GM23338 (cell line): Measurements from ENCODE around the gene COPS6. TPM values are rescaled to one million over a fixed set of nuclear protein-coding genes. Genes with fewer than 3 reads are reported as not detected.

Experiments used
- ATAC-seq: fragments of 200-7000 bp; cut with Tn5 transposase; 3 replicates; pipeline ENCODE4 v1.9.1; 2020
- DNase-seq: peaks from one replicate; pipeline ENCODE4 v3.0.0-alpha.2; 2015; ENCODE audit warnings: low spot score
- H2AFZ ChIP-seq: fragments of 200-600 bp; sonication (generic); 2 replicates; pipeline ENCODE4 v1.8.0; 2016; ENCODE audit warnings: antibody characterized with exemption, mild to moderate bottlenecking, moderate library complexity
- H3F3A ChIP-seq: fragments of 200-600 bp; sonication (generic); replicated peaks from 2 replicates; pipeline ENCODE4 v1.8.0; 2017; ENCODE audit warnings: antibody characterized with exemption, mixed run types, low read depth
- H3K27ac ChIP-seq: fragments of 200-600 bp; sonication (generic); 2 replicates; pipeline ENCODE4 v1.6.1; 2016; ENCODE audit warnings: low read depth
- H3K27me3 ChIP-seq: fragments of 200-600 bp; sonication (generic); 2 replicates; pipeline ENCODE4 v1.8.0; 2016; ENCODE audit warnings: mild to moderate bottlenecking, mixed run types, moderate library complexity; ENCODE audit not compliant: insufficient read depth
- H3K36me3 ChIP-seq: fragments of 200-600 bp; sonication (generic); 2 replicates; pipeline ENCODE4 v1.8.0; 2016; ENCODE audit warnings: mild to moderate bottlenecking; ENCODE audit not compliant: insufficient read depth
- H3K4me1 ChIP-seq: fragments of 200-600 bp; sonication (generic); 2 replicates; pipeline ENCODE4 v1.8.0; 2016; ENCODE audit warnings: mild to moderate bottlenecking, moderate library complexity; ENCODE audit not compliant: insufficient read depth
- H3K4me2 ChIP-seq: fragments of 200-600 bp; sonication (generic); 2 replicates; pipeline ENCODE4 v1.7.1; 2017; ENCODE audit warnings: mixed run types
- H3K4me3 ChIP-seq: fragments of 200-600 bp; sonication (generic); 2 replicates; pipeline ENCODE4 v1.6.1; 2016; ENCODE audit warnings: mixed run types
- H3K79me2 ChIP-seq: fragments of 200-600 bp; sonication (generic); replicated peaks from 2 replicates; pipeline ENCODE4 v1.8.0; 2017; ENCODE audit warnings: mild to moderate bottlenecking; ENCODE audit not compliant: insufficient read depth
- H3K9me2 ChIP-seq: fragments of 200-600 bp; sonication (generic); 2 replicates; pipeline ENCODE4 v1.8.0; 2017; ENCODE audit not compliant: insufficient read depth
- H4K20me1 ChIP-seq: fragments of 200-600 bp; sonication (generic); replicated peaks from 2 replicates; pipeline ENCODE4 v1.8.0; 2017; ENCODE audit warnings: mild to moderate bottlenecking; ENCODE audit not compliant: insufficient read depth
- H3K27ac Mint-ChIP-seq: 2 replicates; pipeline ENCODE4 v1.8.0; 2020; ENCODE audit warnings: inconsistent platforms, mild to moderate bottlenecking, moderate library complexity, mixed read lengths
- H3K27me3 Mint-ChIP-seq: 3 replicates; pipeline ENCODE4 v1.8.0; 2022; ENCODE audit warnings: low read depth, mild to moderate bottlenecking, moderate library complexity, mixed read lengths, inconsistent platforms; ENCODE audit not compliant: insufficient read depth, poor library complexity
- H3K36me3 Mint-ChIP-seq: 3 replicates; pipeline ENCODE4 v1.8.0; 2021; ENCODE audit warnings: low read depth, mild to moderate bottlenecking, inconsistent platforms, moderate library complexity, mixed read lengths
- H3K4me1 Mint-ChIP-seq: 3 replicates; pipeline ENCODE4 v1.8.0; 2020; ENCODE audit warnings: mild to moderate bottlenecking, inconsistent platforms, mixed read lengths
- H3K4me3 Mint-ChIP-seq: 3 replicates; pipeline ENCODE4 v1.8.0; 2021; ENCODE audit warnings: moderate library complexity, mild to moderate bottlenecking, inconsistent platforms, mixed read lengths
- H3K9me3 Mint-ChIP-seq: 3 replicates; pipeline ENCODE4 v1.8.0; 2020; ENCODE audit warnings: moderate library complexity, mild to moderate bottlenecking, inconsistent platforms, mixed read lengths
- CREB1 ChIP-seq: fragments of 250-450 bp; sonication (Bioruptor Pico); IDR thresholded peaks from 2 replicates; pipeline ENCODE4 v1.5.0; 2020; ENCODE audit warnings: low read depth, mild to moderate bottlenecking, moderate library complexity
- CTCF ChIP-seq, 2 experiments: fragments of 200-600 bp in 1 of 2; sonication (generic) in 1 of 2; conservative IDR thresholded peaks; 2 replicates each; pipeline versions ENCODE4 v1.5.1 to v1.6.1; 2016 to 2017; ENCODE audit warnings: antibody characterized with exemption in 2 of 2, low read depth in 2 of 2, mild to moderate bottlenecking in 2 of 2, moderate library complexity in 1 of 2
- ETS1 ChIP-seq: IDR thresholded peaks from 2 replicates; pipeline ENCODE4 v1.6.1; 2016; ENCODE audit warnings: antibody characterized with exemption
- EZH2 ChIP-seq: fragments of 200-600 bp; sonication (generic); IDR thresholded peaks from one replicate; pipeline ENCODE4 v1.8.0; 2017; ENCODE audit warnings: antibody characterized with exemption, mild to moderate bottlenecking, low read depth; ENCODE audit not compliant: unreplicated experiment
- EZH2phosphoT487 ChIP-seq: fragments of 200-600 bp; sonication (generic); IDR thresholded peaks from one replicate; pipeline ENCODE4 v1.8.1; 2018; ENCODE audit warnings: antibody characterized with exemption; ENCODE audit not compliant: unreplicated experiment
- JUNB ChIP-seq: IDR thresholded peaks from one replicate; pipeline ENCODE4 v1.6.1; 2016; ENCODE audit warnings: antibody characterized with exemption; ENCODE audit not compliant: unreplicated experiment
- NANOG ChIP-seq: IDR thresholded peaks from 2 replicates; pipeline ENCODE4 v1.6.1; 2016; ENCODE audit warnings: antibody characterized with exemption, borderline replicate concordance
- POLR2AphosphoS5 ChIP-seq: IDR thresholded peaks from 2 replicates; pipeline ENCODE4 v1.6.1; 2016; ENCODE audit warnings: antibody characterized with exemption, low read depth
- REST ChIP-seq: IDR thresholded peaks from one replicate; pipeline ENCODE4 v1.6.1; 2018; ENCODE audit warnings: antibody characterized with exemption; ENCODE audit not compliant: unreplicated experiment
- STAT1 ChIP-seq: IDR thresholded peaks from one replicate; pipeline ENCODE4 v1.6.1; 2016; ENCODE audit warnings: antibody characterized with exemption; ENCODE audit not compliant: unreplicated experiment
- ZNF114 ChIP-seq: fragments of 250-450 bp; sonication (Bioruptor Pico); IDR thresholded peaks from 2 replicates; pipeline ENCODE4 v1.5.0; 2020; ENCODE audit warnings: mild to moderate bottlenecking, moderate library complexity
- ZNF331 ChIP-seq: fragments of 250-450 bp; sonication (Bioruptor Pico); IDR thresholded peaks from 2 replicates; pipeline ENCODE4 v1.5.0; 2020; ENCODE audit warnings: low read depth, mild to moderate bottlenecking, moderate library complexity
- ZNF462 ChIP-seq: fragments of 250-450 bp; sonication (Bioruptor Pico); IDR thresholded peaks from 2 replicates; pipeline ENCODE4 v1.5.0; 2020; ENCODE audit warnings: mild to moderate bottlenecking, moderate library complexity
- polyA plus RNA-seq: library from polyadenylated mRNA; unstranded; fragments of >200 nt; fragmentation: Nextera tagmentation; extraction: Ambion mirVana; gene quantifications from 2 replicates; pipeline ENCODE4 v1.2.1, GENCODE V29; 2016
- total RNA-seq: library from RNA; depleted of rRNA; stranded (reverse); fragments of >200 nt; shearing (Covaris generic); gene quantifications from 2 replicates; pipeline ENCODE4 v1.2.3, GENCODE V29; 2014

COPS6 gene
- total and polyA plus RNA-seq, 2 experiments from 2014 or later = 89.8 to 198 TPM

GRCh38 chr7:100074841-100075240, 13.9 kb upstream of the COPS6 start:
- H3K4me3 Mint-ChIP-seq = no peak overlapping the region
- peaks cover 57% of the 10 kb centered on the region for H3K79me2 ChIP-seq
- peaks cover under 1% of the 10 kb centered on the region; the same call in 1 of the 2 replicates for H3K4me1 ChIP-seq
- peaks cover 99% of the 10 kb centered on the region for H3K36me3 ChIP-seq
- H3K27me3 ChIP-seq = 0 out of 2 replicates have a peak, but pooled peaks cover 5% of the 10 kb centered on the region
- peaks cover 3% of the 10 kb centered on the region; the same call in 1 of the 3 replicates for H3K4me1 Mint-ChIP-seq
- DNase-seq (no peak), ATAC-seq (no peak)
- no peak overlapping the region for H2AFZ ChIP-seq
- no peak overlapping the region for H3K27ac Mint-ChIP-seq
- H3F3A ChIP-seq = peaks cover 55% of the 10 kb centered on the region
- H3K27me3 Mint-ChIP-seq = peaks cover 23% of the 10 kb centered on the region
- TF ChIP-seq ZNF114 (CRISPR knock-in tag) = no peak
- no peak for TF ChIP-seq NANOG
- TF ChIP-seq POLR2AphosphoS5 = no peak
- TF ChIP-seq EZH2 = no peak
- TF ChIP-seq EZH2phosphoT487 = no peak
- no peak for TF ChIP-seq CTCF (conservative IDR thresholded peaks at IDR 0.05; ENCODE audit: low read depth in 2 of 2)
- no peak for TF ChIP-seq ZNF462 (CRISPR knock-in tag)
- TF ChIP-seq JUNB = no peak
- TF ChIP-seq ZNF331 (CRISPR knock-in tag) = no peak
- TF ChIP-seq REST = no peak
- TF ChIP-seq CREB1 (CRISPR knock-in tag) = no peak
- no peak for TF ChIP-seq STAT1
- no peak for TF ChIP-seq ETS1
- H3K9me3 Mint-ChIP-seq = peaks cover 78% of the 10 kb centered on the region
- H3K27ac ChIP-seq = no peak overlapping the region
- H3K4me2 ChIP-seq = no peak overlapping the region
- H4K20me1 ChIP-seq = peaks cover 16% of the 10 kb centered on the region
- no peak overlapping the region for H3K4me3 ChIP-seq
- H3K36me3 Mint-ChIP-seq = peaks cover 100% of the 10 kb centered on the region
- no peaks in the 10 kb centered on the region for H3K9me2 ChIP-seq
